ENCODE data around the gene VAV2.

GRCh38 chr9:133813749-133814585 is 178.2 kb downstream of the VAV2 start:
- TF ChIP-seq, protein P1, sequence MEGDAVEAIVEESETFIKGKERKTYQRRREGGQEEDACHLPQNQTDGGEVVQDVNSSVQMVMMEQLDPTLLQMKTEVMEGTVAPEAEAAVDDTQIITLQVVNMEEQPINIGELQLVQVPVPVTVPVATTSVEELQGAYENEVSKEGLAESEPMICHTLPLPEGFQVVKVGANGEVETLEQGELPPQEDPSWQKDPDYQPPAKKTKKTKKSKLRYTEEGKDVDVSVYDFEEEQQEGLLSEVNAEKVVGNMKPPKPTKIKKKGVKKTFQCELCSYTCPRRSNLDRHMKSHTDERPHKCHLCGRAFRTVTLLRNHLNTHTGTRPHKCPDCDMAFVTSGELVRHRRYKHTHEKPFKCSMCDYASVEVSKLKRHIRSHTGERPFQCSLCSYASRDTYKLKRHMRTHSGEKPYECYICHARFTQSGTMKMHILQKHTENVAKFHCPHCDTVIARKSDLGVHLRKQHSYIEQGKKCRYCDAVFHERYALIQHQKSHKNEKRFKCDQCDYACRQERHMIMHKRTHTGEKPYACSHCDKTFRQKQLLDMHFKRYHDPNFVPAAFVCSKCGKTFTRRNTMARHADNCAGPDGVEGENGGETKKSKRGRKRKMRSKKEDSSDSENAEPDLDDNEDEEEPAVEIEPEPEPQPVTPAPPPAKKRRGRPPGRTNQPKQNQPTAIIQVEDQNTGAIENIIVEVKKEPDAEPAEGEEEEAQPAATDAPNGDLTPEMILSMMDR (IDR thresholded peaks at IDR 0.05): no peak
- no peak for TF ChIP-seq POLR2A (IDR thresholded peaks at IDR 0.05)

Data from heart left ventricle (tissue), 13 donors.